Spinal cord (tissue), 10 donors: ENCODE results near the gene KLHL8. TPM values are rescaled to one million over a fixed set of nuclear protein-coding genes. Genes with fewer than 3 reads are reported as not detected.
"Not testable (repeated sequence)": the region's sequence is repeated elsewhere in the genome, so short reads cannot be mapped to it uniquely, and the experiment has no call there.

Experiments
- DNase-seq, 6 donors: peaks; one replicate each; pipeline versions ENCODE4 v3.0.0 to v3.0.0-alpha.2; 2013 to 2015; ENCODE audit warnings: low spot score in 6 of 6, low read depth in 4 of 6
- H3K27ac ChIP-seq: one replicate; pipeline ENCODE4 v1.5.1; 2013; ENCODE audit warnings: low read depth, low read length, control low read depth
- H3K27me3 ChIP-seq: one replicate; pipeline ENCODE4 v1.6.1; 2013; ENCODE audit warnings: low read length; ENCODE audit not compliant: control insufficient read depth, insufficient read depth
- H3K36me3 ChIP-seq: one replicate; pipeline ENCODE4 v1.6.1; 2013; ENCODE audit warnings: low read length; ENCODE audit not compliant: control insufficient read depth, insufficient read depth
- H3K4me1 ChIP-seq: one replicate; pipeline ENCODE4 v1.6.1; 2013; ENCODE audit warnings: low read length; ENCODE audit not compliant: control insufficient read depth, insufficient read depth
- H3K4me3 ChIP-seq: one replicate; pipeline ENCODE4 v1.5.1; 2013; ENCODE audit warnings: low read depth, low read length, control low read depth
- H3K9me3 ChIP-seq: one replicate; pipeline ENCODE4 v1.6.1; 2013; ENCODE audit warnings: low read length; ENCODE audit not compliant: control insufficient read depth, insufficient read depth
- WGBS: methylation state at CpG from one replicate; pipeline ENCODE4 v1.1.5; 2013; ENCODE audit warnings: missing lambda C conversion rate; ENCODE audit not compliant: insufficient coverage; 5-methylcytosine and 5-hydroxymethylcytosine counted together
- polyA plus RNA-seq, 2 donors: library from polyadenylated mRNA; unstranded; fragments of 120-200 nt; gene quantifications; one replicate each; pipeline ENCODE4 v1.2.1, GENCODE V29; 2013; ENCODE audit not compliant: insufficient read length in 2 of 2
- total RNA-seq, 2 donors: library from RNA; depleted of rRNA in 1 of 2; stranded (reverse); fragments of 120-200 nt in 1 of 2; fragments of >200 nt in 1 of 2; gene quantifications; one replicate each; pipeline versions ENCODE4 v1.2.3 to v1.2.4, GENCODE V29; 2013 to 2014
- donor health status: healthy.

Gene KLHL8
- total and polyA plus RNA-seq, 4 donors: 13.9 to 36.8 (median 16.9) TPM

GRCh38 chr4:87232216-87232615, 11.8 kb upstream of the KLHL8 start:
- no CpG with 5 or more reads among the region's 2 CpGs for WGBS
- Histone ChIP-seq H3K36me3 (no peaks in the 10 kb centered on the region), H3K4me1 (no peaks in the 10 kb centered on the region), H3K27ac (no peak overlapping the region), H3K4me3 (no peak overlapping the region), H3K27me3 (no peaks in the 10 kb centered on the region), H3K9me3 (no peaks in the 10 kb centered on the region)
- no peak for DNase-seq

GRCh38 chr4:87230806-87231205, 10.4 kb upstream of the KLHL8 start:
- H3K36me3 ChIP-seq: no peaks in the 10 kb centered on the region
- DNase-seq: no peak
- H3K27me3 ChIP-seq: no peaks in the 10 kb centered on the region
- H3K27ac ChIP-seq: no peak overlapping the region
- H3K9me3 ChIP-seq: no peaks in the 10 kb centered on the region
- H3K4me1 ChIP-seq: no peaks in the 10 kb centered on the region
- H3K4me3 ChIP-seq: no peak overlapping the region
- 89% methylated on average over 5 of the region's 6 CpGs for WGBS

- Histone ChIP-seq H3K27ac (no peak overlapping the region), H3K9me3 (no peaks in the 10 kb centered on the region), H3K27me3 (no peaks in the 10 kb centered on the region), H3K4me1 (no peaks in the 10 kb centered on the region), H3K36me3 (no peaks in the 10 kb centered on the region), H3K4me3 (no peak overlapping the region)
- no peak for DNase-seq
- WGBS: 100% methylated on average over 1 of the region's 3 CpGs
These were observed 9.6 kb upstream of the KLHL8 start for GRCh38 chr4:87229979-87230378.

DNA sequence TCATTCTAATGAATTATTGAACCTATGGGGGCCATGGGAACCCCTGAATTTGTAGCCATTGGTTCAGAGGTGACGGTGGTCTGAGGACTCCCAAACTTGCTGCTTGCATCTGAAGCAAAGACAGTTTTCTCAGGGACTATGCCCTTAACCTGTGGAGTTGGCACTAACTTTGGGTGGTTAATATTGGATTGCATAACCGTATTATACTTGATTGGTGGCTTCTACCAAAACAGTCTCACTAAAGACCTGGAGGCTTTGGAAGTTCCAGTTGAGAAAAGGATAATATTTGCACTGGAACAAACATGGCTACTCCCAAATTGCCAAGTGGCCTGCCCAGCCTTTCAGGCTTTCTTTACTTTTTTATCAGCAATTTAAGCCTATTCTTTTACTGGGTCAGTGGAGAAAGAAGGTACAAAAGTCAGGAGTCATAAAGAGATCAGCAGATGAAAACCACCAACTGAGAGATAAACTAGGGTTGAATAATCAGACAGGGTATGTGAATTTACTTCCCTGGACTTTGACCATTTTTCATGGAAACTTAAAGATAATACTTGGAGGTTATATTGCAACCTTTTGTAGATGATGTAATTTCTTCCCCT, 7.9 kb upstream of the KLHL8 start:
- WGBS: 96% methylated on average over 2 of the region's 2 CpGs
- H3K36me3 ChIP-seq: no peaks in the 10 kb centered on the region
- H3K9me3 ChIP-seq: no peaks in the 10 kb centered on the region
- no peak overlapping the region for H3K27ac ChIP-seq
- DNase-seq: no peak
- no peak overlapping the region for H3K4me3 ChIP-seq
- no peaks in the 10 kb centered on the region for H3K4me1 ChIP-seq
- no peaks in the 10 kb centered on the region for H3K27me3 ChIP-seq

GRCh38 chr4:87227751-87228151, 7.3 kb upstream of the KLHL8 start:
- no peak for DNase-seq
- WGBS: no CpG with 5 or more reads among the region's 1 CpG
- H3K4me1 ChIP-seq: no peaks in the 10 kb centered on the region
- H3K4me3 ChIP-seq: no peak overlapping the region
- no peaks in the 10 kb centered on the region for H3K36me3 ChIP-seq
- H3K27me3 ChIP-seq: no peaks in the 10 kb centered on the region
- no peak overlapping the region for H3K27ac ChIP-seq
- H3K9me3 ChIP-seq: no peaks in the 10 kb centered on the region

DNA sequence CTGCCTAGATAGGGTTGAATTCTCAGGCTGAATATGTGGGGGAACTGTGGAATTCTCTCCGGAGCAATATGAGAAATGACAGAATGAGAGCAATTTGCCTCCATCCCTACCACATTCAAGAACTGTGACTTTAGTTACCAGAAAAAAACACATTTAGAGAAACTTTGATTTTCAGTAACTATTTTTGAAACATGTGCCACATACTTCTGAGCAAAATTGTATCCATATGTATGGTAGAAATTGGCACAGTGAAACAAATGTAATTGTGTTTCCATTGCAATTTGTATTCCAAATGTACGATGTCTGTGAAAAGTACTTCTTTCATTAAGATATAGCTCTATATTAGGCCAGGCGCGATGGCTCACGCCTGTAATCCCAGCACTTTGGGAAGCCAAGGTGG, 5.5 kb upstream of the KLHL8 start:
- H3K27me3 ChIP-seq: no peaks in the 10 kb centered on the region
- H3K9me3 ChIP-seq: no peaks in the 10 kb centered on the region
- H3K4me1 ChIP-seq: no peaks in the 10 kb centered on the region
- DNase-seq: peak in 1 of 6 donors; percentile 52
- no peak overlapping the region for H3K4me3 ChIP-seq
- WGBS: no CpG with 5 or more reads among the region's 5 CpGs
- no peak overlapping the region for H3K27ac ChIP-seq
- no peaks in the 10 kb centered on the region for H3K36me3 ChIP-seq

DNA sequence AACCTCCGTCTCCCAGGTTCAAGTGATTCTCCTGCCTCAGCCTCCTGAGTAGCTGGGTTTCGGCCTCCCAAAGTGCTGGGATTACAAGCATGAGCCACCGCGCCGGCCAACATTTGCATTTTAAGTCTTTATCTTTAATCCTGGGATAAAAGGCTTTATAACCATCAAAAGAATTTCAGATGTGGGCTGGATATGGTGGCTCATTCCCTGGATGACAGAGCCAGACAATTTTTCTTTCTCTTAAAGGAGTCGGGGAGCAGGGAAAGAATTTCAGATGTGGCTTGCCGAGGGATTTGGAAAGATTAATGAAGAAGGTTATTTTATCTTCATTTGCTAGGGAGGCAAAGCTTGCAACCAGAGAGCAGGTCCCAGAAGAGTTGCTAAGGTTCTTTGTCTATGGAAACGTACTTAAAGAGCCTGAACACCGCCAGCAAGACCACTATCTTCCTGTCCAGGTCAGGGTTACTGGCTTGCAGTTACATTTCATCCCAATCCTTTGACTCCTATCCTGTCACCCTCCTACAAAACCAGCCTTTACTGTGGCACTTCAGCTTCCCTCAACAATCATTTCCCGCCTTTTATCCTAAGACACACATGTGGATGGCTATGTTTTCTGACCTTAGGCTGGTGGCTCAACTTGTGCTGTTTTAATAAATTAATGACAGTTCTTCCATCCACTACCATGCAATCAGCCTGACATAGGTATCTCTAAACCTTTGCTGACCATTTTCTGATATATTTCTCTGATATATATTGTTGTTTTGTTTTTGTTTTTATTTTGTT, 3.9 kb upstream of the KLHL8 start:
- H3K4me3 ChIP-seq: no peak overlapping the region
- H3K4me1 ChIP-seq: peaks cover 3% of the 10 kb centered on the region
- no peak for DNase-seq
- H3K9me3 ChIP-seq: no peaks in the 10 kb centered on the region
- no peaks in the 10 kb centered on the region for H3K36me3 ChIP-seq
- WGBS: 71% methylated on average over 2 of the region's 10 CpGs
- no peaks in the 10 kb centered on the region for H3K27me3 ChIP-seq
- H3K27ac ChIP-seq: no peak overlapping the region

DNA sequence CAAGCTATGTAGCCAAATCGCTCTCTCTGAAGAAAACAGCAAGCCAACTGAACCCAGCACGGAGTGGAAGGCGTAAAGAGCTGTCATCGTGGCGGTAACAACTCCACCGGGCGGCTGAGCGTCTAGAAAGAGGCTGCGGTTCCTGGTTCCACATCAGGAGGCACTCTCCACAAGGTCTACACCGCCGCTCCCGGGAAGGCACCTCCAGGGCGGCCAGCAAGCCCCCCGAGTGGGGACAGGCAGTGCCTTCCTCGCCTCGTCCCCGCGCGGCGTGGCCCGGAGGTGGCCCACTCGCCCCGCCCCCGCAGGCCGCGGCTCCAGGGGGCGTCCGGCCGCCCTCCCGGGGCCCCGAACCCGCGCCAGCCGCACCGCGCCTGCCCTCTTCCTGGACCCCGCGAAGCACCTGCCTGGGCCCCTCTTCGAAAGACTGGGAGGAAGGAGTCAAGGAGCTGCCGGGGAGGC, 755 bp downstream of the KLHL8 start:
- Histone ChIP-seq H3K27me3 (no peaks in the 10 kb centered on the region), H3K27ac (peak overlapping the region; percentile 95), H3K9me3 (no peaks in the 10 kb centered on the region), H3K4me3 (peak overlapping the region; percentile 93), H3K36me3 (no peaks in the 10 kb centered on the region), H3K4me1 (peaks cover 10% of the 10 kb centered on the region)
- WGBS: 0% methylated on average over 40 of the region's 40 CpGs
- peak in 3 of 6 donors; percentile 29 to 83 (median 75) for DNase-seq

GRCh38 chr4:87217235-87217763, 3.1 kb downstream of the KLHL8 start:
- H3K9me3 ChIP-seq, H3K27me3 ChIP-seq, H3K4me3 ChIP-seq, H3K36me3 ChIP-seq, DNase-seq, H3K27ac ChIP-seq: not testable (repeated sequence)
- WGBS: 92% methylated on average over 2 of the region's 6 CpGs
- peaks cover 10% of the 10 kb centered on the region for H3K4me1 ChIP-seq

GRCh38 chr4:87216469-87216868, 3.9 kb downstream of the KLHL8 start:
- no CpG with 5 or more reads among the region's 1 CpG for WGBS
- Histone ChIP-seq H3K27ac (no peak overlapping the region), H3K27me3 (no peaks in the 10 kb centered on the region), H3K9me3 (no peaks in the 10 kb centered on the region), H3K4me3 (no peak overlapping the region), H3K36me3 (no peaks in the 10 kb centered on the region), H3K4me1 (peaks cover 10% of the 10 kb centered on the region)
- DNase-seq: no peak
